Ovary (tissue), 3 donors: Measurements from ENCODE around the gene BCL7A.

Experiments used
- EP300 ChIP-seq: sonication (generic); formaldehyde crosslinking; IDR thresholded peaks from one replicate; pipeline ENCODE4 v1.6.1; 2017; ENCODE audit warnings: antibody characterized with exemption
- TF ChIP-seq, protein P1 (sequence below), 3 donors: fragments of 450-650 bp in 2 of 3; fragments of 200-600 bp in 1 of 3; IDR thresholded peaks; one replicate each; pipeline versions ENCODE4 v1.5.1 to v1.8.0; 2016 to 2022; ENCODE audit warnings: antibody characterized with exemption in 3 of 3, mild to moderate bottlenecking in 1 of 3
- donor health status: DM: no; HTN: no; CAD: no.

DNA sequence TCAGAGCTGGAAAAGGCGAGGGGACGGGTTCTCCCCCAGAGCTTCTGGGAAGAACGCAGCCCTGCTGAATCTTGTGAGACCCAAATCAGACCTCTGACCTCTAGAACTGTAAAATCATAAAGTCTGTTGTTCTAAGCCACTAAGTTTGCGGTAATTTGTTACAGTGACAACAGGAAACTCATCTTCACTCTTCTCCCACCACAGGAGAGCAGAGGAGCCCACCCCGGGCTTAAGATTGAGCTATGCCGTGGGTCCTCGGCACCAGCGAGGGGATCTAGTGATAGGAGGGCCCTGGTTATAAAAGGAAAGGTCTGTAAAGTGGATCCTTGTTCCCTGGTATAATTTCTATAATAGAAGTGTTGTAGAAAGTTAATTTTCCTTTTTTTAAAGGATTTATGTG, 64.4 kb downstream of the BCL7A start:
- TF ChIP-seq, protein P1, sequence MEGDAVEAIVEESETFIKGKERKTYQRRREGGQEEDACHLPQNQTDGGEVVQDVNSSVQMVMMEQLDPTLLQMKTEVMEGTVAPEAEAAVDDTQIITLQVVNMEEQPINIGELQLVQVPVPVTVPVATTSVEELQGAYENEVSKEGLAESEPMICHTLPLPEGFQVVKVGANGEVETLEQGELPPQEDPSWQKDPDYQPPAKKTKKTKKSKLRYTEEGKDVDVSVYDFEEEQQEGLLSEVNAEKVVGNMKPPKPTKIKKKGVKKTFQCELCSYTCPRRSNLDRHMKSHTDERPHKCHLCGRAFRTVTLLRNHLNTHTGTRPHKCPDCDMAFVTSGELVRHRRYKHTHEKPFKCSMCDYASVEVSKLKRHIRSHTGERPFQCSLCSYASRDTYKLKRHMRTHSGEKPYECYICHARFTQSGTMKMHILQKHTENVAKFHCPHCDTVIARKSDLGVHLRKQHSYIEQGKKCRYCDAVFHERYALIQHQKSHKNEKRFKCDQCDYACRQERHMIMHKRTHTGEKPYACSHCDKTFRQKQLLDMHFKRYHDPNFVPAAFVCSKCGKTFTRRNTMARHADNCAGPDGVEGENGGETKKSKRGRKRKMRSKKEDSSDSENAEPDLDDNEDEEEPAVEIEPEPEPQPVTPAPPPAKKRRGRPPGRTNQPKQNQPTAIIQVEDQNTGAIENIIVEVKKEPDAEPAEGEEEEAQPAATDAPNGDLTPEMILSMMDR (IDR thresholded peaks at IDR 0.05), result no peak
- no peak for TF ChIP-seq EP300
